Fibroblast of skin of left biceps (primary cell): Measurements from ENCODE around the gene CAMK4.

ENCODE experiments used
- DNase-seq, 2 experiments: peaks; one replicate each; pipeline ENCODE4 v3.0.0-alpha.2; 2013; ENCODE audit warnings: low read depth in 2 of 2

Gene CAMK4

GRCh38 chr5:111532886-111533582 lies 308.9 kb downstream of the CAMK4 start:
- no peak for DNase-seq

DNA sequence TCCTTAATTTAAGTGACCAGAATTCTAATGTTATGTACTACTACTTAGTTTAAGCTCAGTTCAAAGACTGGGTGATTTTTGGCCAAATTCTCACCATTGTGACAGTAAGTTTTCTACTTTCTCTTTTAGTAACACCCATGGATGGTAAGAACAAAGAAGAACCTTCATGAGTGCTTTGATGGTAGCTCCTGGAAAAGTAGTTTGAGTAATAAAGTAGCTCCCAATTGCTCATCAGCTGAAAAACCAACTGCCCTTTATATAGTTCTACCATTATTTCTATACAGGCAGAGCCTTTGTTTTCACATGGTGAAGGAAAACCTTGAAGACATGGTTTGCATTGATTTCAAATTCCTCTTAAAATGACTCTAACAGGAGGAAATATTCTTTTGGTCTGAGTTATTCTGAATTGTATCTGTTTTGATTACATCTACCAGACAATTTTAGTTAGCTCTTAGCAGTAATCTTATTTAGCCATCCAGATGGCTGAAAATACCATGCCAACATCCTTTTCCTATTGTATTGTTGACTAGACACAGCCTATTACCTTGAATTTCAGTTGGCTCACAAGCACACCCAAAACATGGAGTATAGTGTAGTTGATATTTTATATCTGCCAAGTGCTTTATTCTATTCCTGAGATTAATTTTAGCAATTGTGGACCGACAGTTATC lies 311.8 kb downstream of the CAMK4 start:
- DNase-seq = no peak

- DNase-seq = no peak
Measured at GRCh38 chr5:111537141-111538024, 313.2 kb downstream of the CAMK4 start.
